ENCODE results near the gene KCNH5. TPM values are rescaled to one million over a fixed set of nuclear protein-coding genes. Genes with fewer than 3 reads are reported as not detected.

KCNH5 gene
- total RNA-seq, 2 donors from 2014 or later = not detected

DNA sequence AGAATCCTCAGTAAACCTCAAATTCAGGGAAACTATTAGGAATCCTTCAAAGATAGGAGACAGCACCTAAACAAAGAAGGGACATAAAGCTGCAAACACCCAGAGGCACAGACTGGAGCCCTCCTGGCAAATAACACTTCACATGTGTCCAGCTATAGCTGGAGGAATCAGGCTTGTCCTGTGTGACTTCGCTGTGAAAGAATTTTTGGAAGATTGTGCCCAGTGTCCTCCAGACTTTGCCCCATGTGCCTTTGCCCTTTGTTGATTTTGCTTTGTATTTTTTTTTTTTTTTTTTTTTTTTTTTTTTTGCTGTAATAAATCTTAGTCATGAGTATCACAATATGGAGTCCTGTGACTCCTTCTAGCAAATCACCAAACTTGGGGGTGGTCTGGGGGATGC, 136.8 kb downstream of the KCNH5 start:
- DNase-seq (ENCODE audit: low spot score) (no peak), ATAC-seq (ENCODE audit: insufficient number of reproducible peaks, low FRiP score, low read depth) (no peak)
- Histone ChIP-seq H3K4me3 (no peak overlapping the region), H3K27ac (no peak overlapping the region), H3K9me3 (no peaks in the 10 kb centered on the region), H3K27me3 (replicated peaks; ENCODE audit: insufficient read depth) (no peaks in the 10 kb centered on the region), H3K4me1 (ENCODE audit: control insufficient read depth in 1 of 2, low read depth in 2 of 2) (no peaks in the 10 kb centered on the region), H3K36me3 (no peaks in the 10 kb centered on the region)
- TF ChIP-seq, protein P1, sequence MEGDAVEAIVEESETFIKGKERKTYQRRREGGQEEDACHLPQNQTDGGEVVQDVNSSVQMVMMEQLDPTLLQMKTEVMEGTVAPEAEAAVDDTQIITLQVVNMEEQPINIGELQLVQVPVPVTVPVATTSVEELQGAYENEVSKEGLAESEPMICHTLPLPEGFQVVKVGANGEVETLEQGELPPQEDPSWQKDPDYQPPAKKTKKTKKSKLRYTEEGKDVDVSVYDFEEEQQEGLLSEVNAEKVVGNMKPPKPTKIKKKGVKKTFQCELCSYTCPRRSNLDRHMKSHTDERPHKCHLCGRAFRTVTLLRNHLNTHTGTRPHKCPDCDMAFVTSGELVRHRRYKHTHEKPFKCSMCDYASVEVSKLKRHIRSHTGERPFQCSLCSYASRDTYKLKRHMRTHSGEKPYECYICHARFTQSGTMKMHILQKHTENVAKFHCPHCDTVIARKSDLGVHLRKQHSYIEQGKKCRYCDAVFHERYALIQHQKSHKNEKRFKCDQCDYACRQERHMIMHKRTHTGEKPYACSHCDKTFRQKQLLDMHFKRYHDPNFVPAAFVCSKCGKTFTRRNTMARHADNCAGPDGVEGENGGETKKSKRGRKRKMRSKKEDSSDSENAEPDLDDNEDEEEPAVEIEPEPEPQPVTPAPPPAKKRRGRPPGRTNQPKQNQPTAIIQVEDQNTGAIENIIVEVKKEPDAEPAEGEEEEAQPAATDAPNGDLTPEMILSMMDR (IDR thresholded peaks at IDR 0.05) = no peak

GRCh38 chr14:62905566-62905965, 139.7 kb downstream of the KCNH5 start:
- ATAC-seq (ENCODE audit: insufficient number of reproducible peaks, low FRiP score, low read depth) (no peak), DNase-seq (ENCODE audit: low spot score) (no peak)
- no peak overlapping the region for H3K27ac ChIP-seq
- H3K36me3 ChIP-seq = no peaks in the 10 kb centered on the region
- no peak overlapping the region for H3K4me3 ChIP-seq
- H3K27me3 ChIP-seq (replicated peaks; ENCODE audit: insufficient read depth) = no peaks in the 10 kb centered on the region
- H3K9me3 ChIP-seq = no peaks in the 10 kb centered on the region
- no peaks in the 10 kb centered on the region for H3K4me1 ChIP-seq (ENCODE audit: control insufficient read depth in 1 of 2, low read depth in 2 of 2)
- TF ChIP-seq, protein P1 (IDR thresholded peaks at IDR 0.05) = no peak

DNA sequence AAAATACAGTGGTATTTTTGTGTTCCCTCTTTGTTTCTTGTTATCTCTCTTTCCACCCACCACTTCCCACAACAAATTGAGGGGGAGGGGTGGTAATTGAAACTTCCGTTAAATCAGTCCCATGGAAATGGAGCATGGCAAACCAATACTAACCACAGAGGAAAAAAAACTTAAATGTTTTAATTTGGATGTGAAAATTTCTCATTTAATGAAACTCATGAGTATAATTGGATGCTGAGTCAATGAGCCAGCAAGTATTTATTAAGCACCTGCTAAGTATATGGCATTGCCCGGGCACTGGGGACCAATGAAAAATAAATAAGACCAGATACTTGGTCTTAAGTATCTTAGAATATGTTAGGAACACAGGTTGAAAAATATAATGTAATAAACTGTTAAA, 147.5 kb downstream of the KCNH5 start:
- no peak overlapping the region for H3K4me3 ChIP-seq
- H3K27ac ChIP-seq = no peak overlapping the region
- ATAC-seq (ENCODE audit: insufficient number of reproducible peaks, low FRiP score, low read depth) = no peak
- TF ChIP-seq, protein P1 (IDR thresholded peaks at IDR 0.05) = no peak
- no peaks in the 10 kb centered on the region for H3K27me3 ChIP-seq (replicated peaks; ENCODE audit: insufficient read depth)
- no peaks in the 10 kb centered on the region for H3K9me3 ChIP-seq
- H3K36me3 ChIP-seq = no peaks in the 10 kb centered on the region
- no peaks in the 10 kb centered on the region for H3K4me1 ChIP-seq (ENCODE audit: control insufficient read depth in 1 of 2, low read depth in 2 of 2)
- DNase-seq (ENCODE audit: low spot score) = no peak

DNA sequence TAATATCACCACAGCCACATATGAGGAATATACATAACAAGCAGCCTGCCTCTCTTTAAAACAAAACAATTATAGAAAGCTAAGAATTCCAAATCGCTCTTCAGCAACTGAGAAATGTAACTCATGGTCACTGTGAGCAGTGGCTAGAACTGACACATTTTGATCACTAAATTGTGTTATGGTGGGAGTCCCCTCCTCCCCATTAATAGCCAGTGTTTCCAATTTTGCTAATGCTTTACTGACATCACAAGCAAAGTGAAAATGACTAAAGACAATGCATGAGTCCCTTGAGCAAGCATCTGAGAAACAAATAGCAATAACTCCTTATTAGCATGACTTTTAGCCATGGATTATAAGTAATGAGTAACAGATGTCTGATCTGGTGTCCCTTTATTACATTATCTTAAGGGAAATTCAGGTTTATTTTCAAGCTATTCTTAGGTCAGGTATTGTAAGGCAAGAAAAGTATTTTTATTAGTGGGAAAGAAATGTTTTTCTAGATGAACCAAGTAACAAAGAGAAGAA, 148.3 kb downstream of the KCNH5 start:
- Histone ChIP-seq H3K27ac (no peak overlapping the region), H3K4me3 (no peak overlapping the region), H3K27me3 (replicated peaks; ENCODE audit: insufficient read depth) (no peaks in the 10 kb centered on the region), H3K36me3 (no peaks in the 10 kb centered on the region), H3K9me3 (no peaks in the 10 kb centered on the region), H3K4me1 (ENCODE audit: control insufficient read depth in 1 of 2, low read depth in 2 of 2) (no peaks in the 10 kb centered on the region)
- ATAC-seq (ENCODE audit: insufficient number of reproducible peaks, low FRiP score, low read depth) (no peak), DNase-seq (ENCODE audit: low spot score) (no peak)
- TF ChIP-seq, protein P1 (IDR thresholded peaks at IDR 0.05) = no peak

- DNase-seq (ENCODE audit: low spot score) = no peak
- TF ChIP-seq, protein P1 (IDR thresholded peaks at IDR 0.05) = no peak
- H3K27me3 ChIP-seq (replicated peaks; ENCODE audit: insufficient read depth) = no peaks in the 10 kb centered on the region
- no peak overlapping the region for H3K4me3 ChIP-seq
- no peaks in the 10 kb centered on the region for H3K4me1 ChIP-seq (ENCODE audit: control insufficient read depth in 1 of 2, low read depth in 2 of 2)
- no peak for ATAC-seq (ENCODE audit: insufficient number of reproducible peaks, low FRiP score, low read depth)
- H3K9me3 ChIP-seq = no peaks in the 10 kb centered on the region
- no peak overlapping the region for H3K27ac ChIP-seq
- H3K36me3 ChIP-seq = no peaks in the 10 kb centered on the region
These were observed 150.5 kb downstream of the KCNH5 start for GRCh38 chr14:62894736-62895135.

All from thoracic aorta (tissue), 2 donors.